Measurements from ENCODE around the gene SPO11. TPM values are rescaled to one million over a fixed set of nuclear protein-coding genes. Genes with fewer than 3 reads are reported as not detected.

SPO11 gene
- total and polyA plus RNA-seq, 2 of the 13 experiments (the other 11 are each of a cell fraction or from before 2014, with no cell fraction given): not detected

DNA sequence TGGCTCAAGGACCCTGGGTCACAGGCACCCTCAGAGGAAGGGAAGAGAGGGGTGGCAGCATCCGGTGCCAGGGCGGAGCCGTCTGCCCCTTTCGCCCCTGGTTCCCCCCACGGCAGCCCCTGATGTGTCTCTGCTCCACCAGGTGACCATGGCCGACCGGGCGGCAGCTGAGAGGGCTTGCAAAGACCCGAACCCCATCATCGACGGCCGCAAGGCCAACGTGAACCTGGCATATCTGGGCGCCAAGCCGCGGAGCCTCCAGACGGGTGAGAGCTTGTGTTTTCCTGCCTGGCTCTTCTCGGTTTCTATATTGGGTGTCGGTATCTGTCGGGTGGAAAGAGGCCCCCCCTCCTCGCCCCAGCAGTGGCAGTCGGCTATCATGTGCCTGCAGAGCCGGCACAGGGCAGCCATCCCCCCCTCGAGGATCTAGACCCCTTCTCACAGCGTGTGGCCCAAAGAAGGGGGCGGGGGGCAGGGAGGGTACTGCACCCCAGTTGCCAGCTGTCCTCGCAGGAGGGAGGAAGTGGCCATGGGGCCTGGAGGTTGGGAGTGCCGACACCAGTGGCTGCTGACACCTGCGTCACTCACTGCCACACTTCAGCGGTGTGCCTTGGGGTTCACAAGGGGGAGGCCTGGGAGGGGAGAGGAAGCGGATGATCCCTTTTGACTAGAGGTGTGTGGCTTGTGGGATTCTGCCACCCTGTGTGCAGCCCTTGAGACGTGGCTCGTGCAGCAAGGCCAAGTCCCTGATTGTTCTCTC lies 63.1 kb downstream of the SPO11 start (continued):
- TF ChIP-seq SRSF4 (IDR thresholded peaks at IDR 0.05; ENCODE audit: low read depth, low read length, poor library complexity, severe bottlenecking) (no peak), ZNF101 (CRISPR knock-in tag; IDR thresholded peaks at IDR 0.05; ENCODE audit: borderline replicate concordance, low read depth) (no peak), ZNF570 (CRISPR knock-in tag; IDR thresholded peaks at IDR 0.05; ENCODE audit: borderline replicate concordance) (no peak), RBFOX2 (IDR thresholded peaks at IDR 0.05; ENCODE audit: low read depth, low read length) (peak; percentile 38; the same call in 1 of the 2 replicates), ZNF33B (CRISPR knock-in tag; IDR thresholded peaks at IDR 0.05) (no peak), ZNF326 (CRISPR knock-in tag; IDR thresholded peaks at IDR 0.05; ENCODE audit: borderline replicate concordance) (no peak), ZNF451 (CRISPR knock-in tag; IDR thresholded peaks at IDR 0.05) (no peak), ATM (IDR thresholded peaks at IDR 0.05; ENCODE audit: borderline replicate concordance) (no peak), ZNF552 (CRISPR knock-in tag; IDR thresholded peaks at IDR 0.05; ENCODE audit: borderline replicate concordance) (no peak), AKAP8 (CRISPR knock-in tag; IDR thresholded peaks at IDR 0.05) (no peak), AGO1 (IDR thresholded peaks at IDR 0.05; ENCODE audit: low read depth, low read length, poor library complexity, severe bottlenecking) (peak; percentile 13), REPIN1 (CRISPR knock-in tag; IDR thresholded peaks at IDR 0.05; ENCODE audit: borderline replicate concordance, low read depth) (no peak), ZNF136 (CRISPR knock-in tag; IDR thresholded peaks at IDR 0.05; ENCODE audit: low read depth) (no peak), NFYC (CRISPR knock-in tag; IDR thresholded peaks at IDR 0.05) (no peak)
- TF ChIP-seq, protein P1, sequence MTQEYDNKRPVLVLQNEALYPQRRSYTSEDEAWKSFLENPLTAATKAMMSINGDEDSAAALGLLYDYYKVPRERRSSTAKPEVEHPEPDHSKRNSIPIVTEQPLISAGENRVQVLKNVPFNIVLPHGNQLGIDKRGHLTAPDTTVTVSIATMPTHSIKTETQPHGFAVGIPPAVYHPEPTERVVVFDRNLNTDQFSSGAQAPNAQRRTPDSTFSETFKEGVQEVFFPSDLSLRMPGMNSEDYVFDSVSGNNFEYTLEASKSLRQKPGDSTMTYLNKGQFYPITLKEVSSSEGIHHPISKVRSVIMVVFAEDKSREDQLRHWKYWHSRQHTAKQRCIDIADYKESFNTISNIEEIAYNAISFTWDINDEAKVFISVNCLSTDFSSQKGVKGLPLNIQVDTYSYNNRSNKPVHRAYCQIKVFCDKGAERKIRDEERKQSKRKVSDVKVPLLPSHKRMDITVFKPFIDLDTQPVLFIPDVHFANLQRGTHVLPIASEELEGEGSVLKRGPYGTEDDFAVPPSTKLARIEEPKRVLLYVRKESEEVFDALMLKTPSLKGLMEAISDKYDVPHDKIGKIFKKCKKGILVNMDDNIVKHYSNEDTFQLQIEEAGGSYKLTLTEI (CRISPR knock-in tag; conservative IDR thresholded peaks at IDR 0.05): no peak
- TF ChIP-seq, protein P2, sequence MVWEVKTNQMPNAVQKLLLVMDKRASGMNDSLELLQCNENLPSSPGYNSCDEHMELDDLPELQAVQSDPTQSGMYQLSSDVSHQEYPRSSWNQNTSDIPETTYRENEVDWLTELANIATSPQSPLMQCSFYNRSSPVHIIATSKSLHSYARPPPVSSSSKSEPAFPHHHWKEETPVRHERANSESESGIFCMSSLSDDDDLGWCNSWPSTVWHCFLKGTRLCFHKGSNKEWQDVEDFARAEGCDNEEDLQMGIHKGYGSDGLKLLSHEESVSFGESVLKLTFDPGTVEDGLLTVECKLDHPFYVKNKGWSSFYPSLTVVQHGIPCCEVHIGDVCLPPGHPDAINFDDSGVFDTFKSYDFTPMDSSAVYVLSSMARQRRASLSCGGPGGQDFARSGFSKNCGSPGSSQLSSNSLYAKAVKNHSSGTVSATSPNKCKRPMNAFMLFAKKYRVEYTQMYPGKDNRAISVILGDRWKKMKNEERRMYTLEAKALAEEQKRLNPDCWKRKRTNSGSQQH (CRISPR knock-in tag; IDR thresholded peaks at IDR 0.05; ENCODE audit: low read depth): no peak
- TF ChIP-seq, protein P3, sequence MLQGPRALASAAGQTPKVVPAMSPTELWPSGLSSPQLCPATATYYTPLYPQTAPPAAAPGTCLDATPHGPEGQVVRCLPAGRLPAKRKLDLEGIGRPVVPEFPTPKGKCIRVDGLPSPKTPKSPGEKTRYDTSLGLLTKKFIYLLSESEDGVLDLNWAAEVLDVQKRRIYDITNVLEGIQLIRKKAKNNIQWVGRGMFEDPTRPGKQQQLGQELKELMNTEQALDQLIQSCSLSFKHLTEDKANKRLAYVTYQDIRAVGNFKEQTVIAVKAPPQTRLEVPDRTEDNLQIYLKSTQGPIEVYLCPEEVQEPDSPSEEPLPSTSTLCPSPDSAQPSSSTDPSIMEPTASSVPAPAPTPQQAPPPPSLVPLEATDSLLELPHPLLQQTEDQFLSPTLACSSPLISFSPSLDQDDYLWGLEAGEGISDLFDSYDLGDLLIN (CRISPR knock-in tag; IDR thresholded peaks at IDR 0.05; ENCODE audit: borderline replicate concordance): no peak
